Kidney (tissue), 14 donors: ENCODE data around the gene RSU1. TPM values are rescaled to one million over a fixed set of nuclear protein-coding genes. Genes with fewer than 3 reads are reported as not detected.

ENCODE experiments used
- DNase-seq, 5 donors: peaks; one replicate each; pipeline ENCODE4 v3.0.0-alpha.2; 2013 to 2020
- FAIRE-seq: peaks from 2 replicates; lab custom pipeline; 2012; peaks lifted over from hg19 to GRCh38; lab: Jason Lieb, UNC
- H3K27ac ChIP-seq, 2 donors: one replicate each; pipeline ENCODE4 v1.7.0; 2013; ENCODE audit warnings: low read depth in 2 of 2, low read length in 2 of 2, inconsistent platforms in 1 of 2
- H3K27me3 ChIP-seq: one replicate; pipeline ENCODE4 v1.7.1; 2013; ENCODE audit warnings: low read length, inconsistent platforms; ENCODE audit not compliant: control insufficient read depth, insufficient read depth
- H3K36me3 ChIP-seq, 3 donors: one replicate each; pipeline versions ENCODE4 v1.7.0 to v1.7.1; 2013; ENCODE audit warnings: low read length in 3 of 3, control low read depth in 1 of 3, inconsistent platforms in 1 of 3; ENCODE audit not compliant: insufficient read depth in 3 of 3, control insufficient read depth in 2 of 3
- H3K4me1 ChIP-seq, 3 donors: one replicate each; pipeline versions ENCODE4 v1.7.0 to v1.7.1; 2013; ENCODE audit warnings: low read length in 3 of 3, inconsistent platforms in 1 of 3, low read depth in 1 of 3; ENCODE audit not compliant: control insufficient read depth in 2 of 3, insufficient read depth in 2 of 3
- H3K4me3 ChIP-seq, 3 donors: one replicate each; pipeline versions ENCODE4 v1.7.0 to v1.8.1; 2013; ENCODE audit warnings: low read length in 3 of 3, control low read depth in 1 of 3, inconsistent platforms in 1 of 3
- H3K9ac ChIP-seq, 3 donors: one replicate each; pipeline versions ENCODE4 v1.7.0 to v1.7.1; 2013; ENCODE audit warnings: low read length in 3 of 3, control low read depth in 1 of 3, inconsistent platforms in 1 of 3
- H3K9me3 ChIP-seq, 3 donors: one replicate each; pipeline versions ENCODE4 v1.7.0 to v1.7.1; 2013; ENCODE audit warnings: low read length in 3 of 3, control low read depth in 1 of 3, inconsistent platforms in 1 of 3; ENCODE audit not compliant: control insufficient read depth in 2 of 3, insufficient read depth in 1 of 3
- CTCF ChIP-seq: IDR thresholded peaks from 3 replicates; pipeline ENCODE4 v1.5.1; 2012; ENCODE audit warnings: mild to moderate bottlenecking, moderate library complexity, borderline replicate concordance; ENCODE audit not compliant: insufficient read depth; ENCODE audit errors: extremely low read depth
- intact Hi-C: fragments of 100-400 bp; cut with DNase I; formaldehyde crosslinking; loops from one replicate; pipeline ENCODE4 v1.11.1; 2022
- polyA plus RNA-seq: library from polyadenylated mRNA; stranded (reverse); fragments of 350-450 nt; fragmentation: Illumina TruSeq; extraction: RNeasy Lipid Tissue Mini Kit (QIAGEN cat#74804); gene quantifications from one replicate; pipeline ENCODE4 v1.2.3, GENCODE V29; 2014; ENCODE audit warnings: low read depth, low replicate concordance; ENCODE audit not compliant: insufficient read depth
- total RNA-seq: library from RNA; stranded (reverse); fragmentation: NEBNext Ultra II Directional; extraction: Animal tissue kit (Norgen Biotek cat#: 25700); gene quantifications from one replicate; pipeline ENCODE4 v1.2.1, GENCODE V29; 2021
- donor health status: control.
- donor health status: control.
- donor health status: control.
- donor health status: control.
- donor health status: control.
- donor health status: DM: yes; HTN: yes; CAD: no.
- donor health status: Normal renal cell carcinoma (clear cell type).

The RSU1 gene
- total and polyA plus RNA-seq, 2 donors from 2014 or later = 44.6 to 72.4 TPM

- H3K9me3 ChIP-seq = no peaks in the 10 kb centered on the region
- H3K4me1 ChIP-seq = no peaks in the 10 kb centered on the region
- no peak overlapping the region for H3K27ac ChIP-seq
- H3K36me3 ChIP-seq = peaks cover 0 to 25% (median 5%) of the 10 kb centered on the region in 3 donors
- H3K4me3 ChIP-seq = no peak overlapping the region
- no peaks in the 10 kb centered on the region for H3K27me3 ChIP-seq
- no peak overlapping the region for H3K9ac ChIP-seq
- no peak for FAIRE-seq
- TF ChIP-seq CTCF = no peak
- no peak for DNase-seq
- intact Hi-C loops = no loop called here
These were observed 48.5 kb upstream of the RSU1 start for GRCh38 chr10:16865766-16866165.

- Histone ChIP-seq H3K9me3 (no peaks in the 10 kb centered on the region), H3K9ac (no peak overlapping the region), H3K36me3 (peaks cover 0 to 19% (median 5%) of the 10 kb centered on the region in 3 donors), H3K4me1 (no peaks in the 10 kb centered on the region), H3K27me3 (no peaks in the 10 kb centered on the region), H3K4me3 (no peak overlapping the region), H3K27ac (no peak overlapping the region)
- no peak for DNase-seq
- FAIRE-seq = no peak
- intact Hi-C loops = no loop called here
- no peak for TF ChIP-seq CTCF
These were observed 46.5 kb upstream of the RSU1 start for GRCh38 chr10:16863766-16864165.

GRCh38 chr10:16857419-16857818, 40.2 kb upstream of the RSU1 start:
- DNase-seq = no peak
- no peak overlapping the region for H3K9ac ChIP-seq

More at GRCh38 chr10:16857419-16857818, 40.2 kb upstream of the RSU1 start:
- no peaks in the 10 kb centered on the region for H3K9me3 ChIP-seq
- H3K4me3 ChIP-seq = no peak overlapping the region
- H3K27me3 ChIP-seq = no peaks in the 10 kb centered on the region
- peaks cover 0 to 6% (median 0%) of the 10 kb centered on the region in 3 donors for H3K36me3 ChIP-seq
- FAIRE-seq = no peak
- no peak for TF ChIP-seq CTCF
- no peak overlapping the region for H3K27ac ChIP-seq
- intact Hi-C loops = no loop called here
- H3K4me1 ChIP-seq = no peaks in the 10 kb centered on the region
